ENCODE results near the gene AGRN. TPM values are rescaled to one million over a fixed set of nuclear protein-coding genes. Genes with fewer than 3 reads are reported as not detected.
A peak's percentile ranks its signal among the peaks of the same experiment; 100 is the strongest.

AGRN gene
- polyA plus RNA-seq, 1 donor, result 116 TPM

- Histone ChIP-seq H3K27ac (ENCODE audit: low read length) (no peak overlapping the region), H3K4me3 (ENCODE audit: low read length) (no peak overlapping the region), H3K36me3 (ENCODE audit: control insufficient read depth, insufficient read depth, low read length) (no peaks in the 10 kb centered on the region), H3K27me3 (ENCODE audit: control insufficient read depth, insufficient read depth, low read length) (peaks cover 49% of the 10 kb centered on the region), H3K9me3 (ENCODE audit: control insufficient read depth, low read depth, low read length) (peaks cover 9% of the 10 kb centered on the region), H3K4me1 (ENCODE audit: control insufficient read depth, insufficient read depth, low read length) (peaks cover 25% of the 10 kb centered on the region)
- DNase-seq, result peak; percentile 33 to 68
- WGBS (ENCODE audit: insufficient coverage, low lambda C conversion rate), result no CpG with 5 or more reads among the region's 55 CpGs
These were observed 48.7 kb downstream of the AGRN start for GRCh38 chr1:1068517-1069055.

- Histone ChIP-seq H3K36me3 (ENCODE audit: control insufficient read depth, insufficient read depth, low read length) (no peaks in the 10 kb centered on the region), H3K27ac (ENCODE audit: low read length) (peak overlapping the region; percentile 45), H3K4me3 (ENCODE audit: low read length) (peak overlapping the region; percentile 46), H3K27me3 (ENCODE audit: control insufficient read depth, insufficient read depth, low read length) (peaks cover 44% of the 10 kb centered on the region), H3K4me1 (ENCODE audit: control insufficient read depth, insufficient read depth, low read length) (peaks cover 25% of the 10 kb centered on the region), H3K9me3 (ENCODE audit: control insufficient read depth, low read depth, low read length) (peaks cover 9% of the 10 kb centered on the region)
- DNase-seq, result peak; percentile 71 to 73
- no CpG with 5 or more reads among the region's 75 CpGs for WGBS (ENCODE audit: insufficient coverage, low lambda C conversion rate)
These were observed 49.3 kb downstream of the AGRN start for GRCh38 chr1:1069056-1069710.

GRCh38 chr1:1069711-1070676 is 50.1 kb downstream of the AGRN start:
- no CpG with 5 or more reads among the region's 40 CpGs for WGBS (ENCODE audit: insufficient coverage, low lambda C conversion rate)
- Histone ChIP-seq H3K27ac (ENCODE audit: low read length) (no peak overlapping the region), H3K9me3 (ENCODE audit: control insufficient read depth, low read depth, low read length) (peaks cover 9% of the 10 kb centered on the region), H3K36me3 (ENCODE audit: control insufficient read depth, insufficient read depth, low read length) (no peaks in the 10 kb centered on the region), H3K27me3 (ENCODE audit: control insufficient read depth, insufficient read depth, low read length) (peaks cover 39% of the 10 kb centered on the region), H3K4me3 (ENCODE audit: low read length) (no peak overlapping the region), H3K4me1 (ENCODE audit: control insufficient read depth, insufficient read depth, low read length) (peaks cover 29% of the 10 kb centered on the region)
- DNase-seq, result no peak

GRCh38 chr1:1071486-1072298 is 51.8 kb downstream of the AGRN start:
- peaks cover 33% of the 10 kb centered on the region for H3K27me3 ChIP-seq (ENCODE audit: control insufficient read depth, insufficient read depth, low read length)
- no peak overlapping the region for H3K4me3 ChIP-seq (ENCODE audit: low read length)
- peaks cover 24% of the 10 kb centered on the region for H3K4me1 ChIP-seq (ENCODE audit: control insufficient read depth, insufficient read depth, low read length)
- no peaks in the 10 kb centered on the region for H3K36me3 ChIP-seq (ENCODE audit: control insufficient read depth, insufficient read depth, low read length)
- no peak for DNase-seq
- H3K27ac ChIP-seq (ENCODE audit: low read length), result no peak overlapping the region
- no CpG with 5 or more reads among the region's 56 CpGs for WGBS (ENCODE audit: insufficient coverage, low lambda C conversion rate)
- peaks cover 9% of the 10 kb centered on the region for H3K9me3 ChIP-seq (ENCODE audit: control insufficient read depth, low read depth, low read length)

GRCh38 chr1:1072299-1072848 is 52.5 kb downstream of the AGRN start:
- no peak for DNase-seq
- WGBS (ENCODE audit: insufficient coverage, low lambda C conversion rate), result no CpG with 5 or more reads among the region's 21 CpGs
- no peak overlapping the region for H3K4me3 ChIP-seq (ENCODE audit: low read length)

GRCh38 chr1:1072849-1073742 is 53.2 kb downstream of the AGRN start:
- DNase-seq, result no peak
- Histone ChIP-seq H3K27me3 (ENCODE audit: control insufficient read depth, insufficient read depth, low read length) (peaks cover 21% of the 10 kb centered on the region), H3K36me3 (ENCODE audit: control insufficient read depth, insufficient read depth, low read length) (no peaks in the 10 kb centered on the region), H3K4me1 (ENCODE audit: control insufficient read depth, insufficient read depth, low read length) (peaks cover 21% of the 10 kb centered on the region), H3K27ac (ENCODE audit: low read length) (no peak overlapping the region), H3K4me3 (ENCODE audit: low read length) (no peak overlapping the region), H3K9me3 (ENCODE audit: control insufficient read depth, low read depth, low read length) (no peaks in the 10 kb centered on the region)
- no CpG with 5 or more reads among the region's 28 CpGs for WGBS (ENCODE audit: insufficient coverage, low lambda C conversion rate)

More at GRCh38 chr1:1072299-1072848, 52.5 kb downstream of the AGRN start:
- Histone ChIP-seq H3K36me3 (ENCODE audit: control insufficient read depth, insufficient read depth, low read length) (no peaks in the 10 kb centered on the region), H3K27me3 (ENCODE audit: control insufficient read depth, insufficient read depth, low read length) (peaks cover 28% of the 10 kb centered on the region), H3K4me1 (ENCODE audit: control insufficient read depth, insufficient read depth, low read length) (peaks cover 24% of the 10 kb centered on the region), H3K9me3 (ENCODE audit: control insufficient read depth, low read depth, low read length) (peaks cover 7% of the 10 kb centered on the region), H3K27ac (ENCODE audit: low read length) (no peak overlapping the region)

- peaks cover 17% of the 10 kb centered on the region for H3K4me1 ChIP-seq (ENCODE audit: control insufficient read depth, insufficient read depth, low read length)
- H3K36me3 ChIP-seq (ENCODE audit: control insufficient read depth, insufficient read depth, low read length), result no peaks in the 10 kb centered on the region
- H3K27me3 ChIP-seq (ENCODE audit: control insufficient read depth, insufficient read depth, low read length), result peaks cover 17% of the 10 kb centered on the region
- H3K9me3 ChIP-seq (ENCODE audit: control insufficient read depth, low read depth, low read length), result no peaks in the 10 kb centered on the region
- WGBS (ENCODE audit: insufficient coverage, low lambda C conversion rate), result no CpG with 5 or more reads among the region's 35 CpGs
- H3K27ac ChIP-seq (ENCODE audit: low read length), result no peak within 1 kb of the TSS
- peak; percentile 73 to 78 for DNase-seq
- no peak within 1 kb of the TSS for H3K4me3 ChIP-seq (ENCODE audit: low read length)
These were observed 54.0 kb downstream of the AGRN start, which contains the start of gene RNF223 for GRCh38 chr1:1073743-1074587. TSS of gene RNF223 (minus strand) at chr1:1074306. CDS start at chr1:1072566, 1,740 bp downstream.

GRCh38 chr1:1074631-1075147 is 54.8 kb downstream of the AGRN start:
- peaks cover 17% of the 10 kb centered on the region for H3K27me3 ChIP-seq (ENCODE audit: control insufficient read depth, insufficient read depth, low read length)
- no peak for DNase-seq

More at GRCh38 chr1:1074631-1075147, 54.8 kb downstream of the AGRN start:
- Histone ChIP-seq H3K4me1 (ENCODE audit: control insufficient read depth, insufficient read depth, low read length) (peaks cover 20% of the 10 kb centered on the region), H3K9me3 (ENCODE audit: control insufficient read depth, low read depth, low read length) (no peaks in the 10 kb centered on the region), H3K36me3 (ENCODE audit: control insufficient read depth, insufficient read depth, low read length) (no peaks in the 10 kb centered on the region), H3K4me3 (ENCODE audit: low read length) (no peak overlapping the region), H3K27ac (ENCODE audit: low read length) (no peak overlapping the region)
- WGBS (ENCODE audit: insufficient coverage, low lambda C conversion rate), result no CpG with 5 or more reads among the region's 14 CpGs

All from large intestine (tissue), 3 donors.